ENCODE data around the gene EIF4G3. TPM values are rescaled to one million over a fixed set of nuclear protein-coding genes. Genes with fewer than 3 reads are reported as not detected.

Gene EIF4G3
- total and polyA plus RNA-seq, 10 of the 15 experiments (the other 5 are each of a cell fraction or from before 2014, with no cell fraction given) = 7.4 to 45.1 (median 29.1) TPM

DNA sequence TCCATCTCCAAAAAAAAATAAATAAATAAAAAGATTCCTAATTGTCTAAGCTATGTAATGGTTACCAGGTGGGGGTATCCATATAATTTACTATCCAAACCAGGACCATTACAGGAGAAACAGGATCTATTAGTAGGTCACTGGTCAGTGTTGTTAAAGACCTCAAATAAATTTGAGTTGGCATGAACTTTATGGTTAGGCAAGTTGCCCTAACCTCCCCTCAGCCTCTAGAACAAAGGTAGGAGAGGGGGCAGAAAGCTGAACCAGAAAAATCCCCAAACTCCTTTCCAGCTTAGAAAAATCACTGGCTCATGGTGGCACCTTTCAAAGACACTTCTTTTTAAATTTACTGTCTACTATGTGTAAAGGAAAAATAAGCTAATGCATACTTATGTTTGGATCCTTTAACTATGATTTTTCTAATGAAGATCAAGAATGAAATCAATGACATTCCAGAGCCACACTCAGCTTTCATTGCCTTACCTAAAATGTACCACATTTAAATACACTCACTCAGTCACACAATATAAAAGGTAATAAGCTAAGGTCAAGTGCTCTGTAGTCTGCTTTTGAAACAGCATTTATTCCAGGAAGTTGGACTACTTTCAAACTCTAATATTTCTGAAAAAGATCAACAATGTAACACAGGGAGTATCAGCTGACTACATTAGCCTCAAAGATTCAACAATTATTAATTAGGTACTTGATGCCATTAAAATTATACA is 13.8 kb downstream of the EIF4G3 start:
- intact Hi-C loops (cut with micrococcal nuclease; ENCODE audit: unreplicated experiment) (no loop called here), in situ Hi-C loops (cut with MboI) (no loop called here)
- Histone ChIP-seq H3K27me3 (replicated peaks in 1 of 2; ENCODE audit: control insufficient read depth in 2 of 2, insufficient read depth in 2 of 2, low read length in 1 of 2) (no peaks in the 10 kb centered on the region), H3K4me3 (no peak overlapping the region), H3K36me3 (ENCODE audit: control insufficient read depth in 2 of 2, insufficient read depth in 2 of 2, low read length in 1 of 2) (peaks cover 1 to 4% of the 10 kb centered on the region in 2 experiments; a peak in 2 of 4 replicates), H3K79me2 (ENCODE audit: control insufficient read depth, insufficient read depth, low read length) (peaks cover 23% of the 10 kb centered on the region), H3K9me3 (replicated peaks; ENCODE audit: control insufficient read depth, insufficient read depth, low read length) (no peaks in the 10 kb centered on the region), H3K4me2 (ENCODE audit: control insufficient read depth, insufficient read depth) (no peak overlapping the region), H3K27ac (ENCODE audit: control insufficient read depth, insufficient read depth) (no peak overlapping the region), H3K9ac (ENCODE audit: control insufficient read depth, insufficient read depth, low read length) (no peak overlapping the region), H4K20me1 (ENCODE audit: control insufficient read depth, insufficient read depth) (no peaks in the 10 kb centered on the region), H2AFZ (ENCODE audit: control insufficient read depth, low read depth, low read length) (no peak overlapping the region), H3K4me1 (ENCODE audit: control insufficient read depth, insufficient read depth, low read length) (no peaks in the 10 kb centered on the region)
- CTCF ChIA-PET = interaction anchor here (0.7 to 1.8 kb wide), 3 partner anchors 11 to 32 kb away, joined by 3 to 10 read pairs (median 3); no protein-coding TSS in a partner anchor
- no peak for TF ChIP-seq SRF (IDR thresholded peaks at IDR 0.05; ENCODE audit: low read depth in 2 of 2, low read length in 2 of 2)
- DNase-seq (ENCODE audit: low read depth, low spot score) = no peak
- POLR2A ChIA-PET = interaction anchor here (1.0 kb wide), 1 partner anchor 9 kb away, joined by 5 read pairs; no protein-coding TSS in a partner anchor
- BruUV-seq (replicated peaks) = no TSS peak
- ATAC-seq = no peak
- RAD21 ChIA-PET (ENCODE audit: unreplicated experiment) = interaction anchor here (0.8 kb wide), 1 partner anchor 32 kb away, joined by 3 read pairs; no protein-coding TSS in a partner anchor
- SMC1A ChIA-PET (ENCODE audit: uncharacterized antibody, unreplicated experiment) = interaction anchor here (0.6 to 1.2 kb wide), 5 partner anchors 11 to 180 kb away, joined by 3 to 4 read pairs (median 3); no protein-coding TSS in a partner anchor
- no peak for FAIRE-seq

DNA sequence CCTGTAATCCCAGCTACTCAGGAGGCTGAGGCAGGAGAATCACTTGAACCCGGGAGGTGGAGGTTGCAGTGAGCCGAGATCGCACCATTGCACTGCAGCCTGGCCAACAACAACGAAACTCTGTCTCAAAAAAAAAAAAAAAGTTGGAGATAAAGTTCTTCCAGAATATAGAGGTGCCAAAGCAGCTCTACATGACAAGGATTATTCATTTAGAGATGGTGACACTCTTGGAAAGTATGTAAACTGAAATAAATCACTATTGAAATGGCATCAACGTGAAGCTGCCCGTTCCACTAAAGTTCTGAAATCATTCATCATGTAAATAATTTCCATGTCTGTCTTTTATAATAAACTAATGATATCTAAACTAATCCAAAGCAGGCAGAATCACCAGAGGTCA is 14.9 kb downstream of the EIF4G3 start:
- H3K36me3 ChIP-seq (ENCODE audit: control insufficient read depth in 2 of 2, insufficient read depth in 2 of 2, low read length in 1 of 2) = peaks cover 1 to 4% of the 10 kb centered on the region in 2 experiments; a peak in 2 of 4 replicates
- H3K4me2 ChIP-seq (ENCODE audit: control insufficient read depth, insufficient read depth) = no peak overlapping the region
- RAD21 ChIA-PET (ENCODE audit: unreplicated experiment) = interaction anchor here (0.7 kb wide), 1 partner anchor 311 kb away, joined by 3 read pairs; no protein-coding TSS in a partner anchor
- peaks cover 23% of the 10 kb centered on the region for H3K79me2 ChIP-seq (ENCODE audit: control insufficient read depth, insufficient read depth, low read length)
- 76% methylated on average over 6 of the region's 6 CpGs for WGBS (ENCODE audit: insufficient coverage, insufficient replicate concordance, low lambda C conversion rate, missing lambda C conversion rate)
- TF ChIP-seq TCF7 (IDR thresholded peaks at IDR 0.05; ENCODE audit: borderline replicate concordance) = no peak
- TF ChIP-seq RCOR1 (conservative IDR thresholded peaks at IDR 0.05; ENCODE audit: low read depth, low read length) = no peak
- TF ChIP-seq SUPT20H (IDR thresholded peaks at IDR 0.05; ENCODE audit: borderline replicate concordance, control insufficient read depth, low read depth, low read length) = no peak
- no peak for TF ChIP-seq NBN (IDR thresholded peaks at IDR 0.05)
- TF ChIP-seq EED (IDR thresholded peaks at IDR 0.05; ENCODE audit: low read depth) = no peak
- no peak for TF ChIP-seq ZNF217 (IDR thresholded peaks at IDR 0.05)
- TF ChIP-seq, protein P1, sequence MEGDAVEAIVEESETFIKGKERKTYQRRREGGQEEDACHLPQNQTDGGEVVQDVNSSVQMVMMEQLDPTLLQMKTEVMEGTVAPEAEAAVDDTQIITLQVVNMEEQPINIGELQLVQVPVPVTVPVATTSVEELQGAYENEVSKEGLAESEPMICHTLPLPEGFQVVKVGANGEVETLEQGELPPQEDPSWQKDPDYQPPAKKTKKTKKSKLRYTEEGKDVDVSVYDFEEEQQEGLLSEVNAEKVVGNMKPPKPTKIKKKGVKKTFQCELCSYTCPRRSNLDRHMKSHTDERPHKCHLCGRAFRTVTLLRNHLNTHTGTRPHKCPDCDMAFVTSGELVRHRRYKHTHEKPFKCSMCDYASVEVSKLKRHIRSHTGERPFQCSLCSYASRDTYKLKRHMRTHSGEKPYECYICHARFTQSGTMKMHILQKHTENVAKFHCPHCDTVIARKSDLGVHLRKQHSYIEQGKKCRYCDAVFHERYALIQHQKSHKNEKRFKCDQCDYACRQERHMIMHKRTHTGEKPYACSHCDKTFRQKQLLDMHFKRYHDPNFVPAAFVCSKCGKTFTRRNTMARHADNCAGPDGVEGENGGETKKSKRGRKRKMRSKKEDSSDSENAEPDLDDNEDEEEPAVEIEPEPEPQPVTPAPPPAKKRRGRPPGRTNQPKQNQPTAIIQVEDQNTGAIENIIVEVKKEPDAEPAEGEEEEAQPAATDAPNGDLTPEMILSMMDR (IDR thresholded peaks at IDR 0.05 in 2 of 3, conservative IDR thresholded peaks at IDR 0.05 in 1 of 3; ENCODE audit: control insufficient read depth in 2 of 3, extremely low read depth in 1 of 3, insufficient read depth in 1 of 3, low read depth in 3 of 3, low read length in 3 of 3) = no peak
- TF ChIP-seq EGR1 (IDR thresholded peaks at IDR 0.05; ENCODE audit: borderline replicate concordance in 1 of 2, low read depth in 2 of 2, low read length in 2 of 2) = no peak
- TF ChIP-seq HDGF (IDR thresholded peaks at IDR 0.05) = no peak
- TF ChIP-seq ZNF622 (IDR thresholded peaks at IDR 0.05) = no peak
- no peak for TF ChIP-seq TBL1XR1 (IDR thresholded peaks at IDR 0.05; ENCODE audit: low read depth, low read length)
- TF ChIP-seq, protein P2, sequence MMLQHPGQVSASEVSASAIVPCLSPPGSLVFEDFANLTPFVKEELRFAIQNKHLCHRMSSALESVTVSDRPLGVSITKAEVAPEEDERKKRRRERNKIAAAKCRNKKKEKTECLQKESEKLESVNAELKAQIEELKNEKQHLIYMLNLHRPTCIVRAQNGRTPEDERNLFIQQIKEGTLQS (IDR thresholded peaks at IDR 0.05; ENCODE audit: borderline replicate concordance, extremely low read depth, low read depth, low read length) = no peak
- TF ChIP-seq ZZZ3 (IDR thresholded peaks at IDR 0.05; ENCODE audit: control insufficient read depth, insufficient read length, low read depth) = no peak
- TF ChIP-seq SPI1 (IDR thresholded peaks at IDR 0.05; ENCODE audit: borderline replicate concordance, insufficient read depth, low read depth, low read length) = no peak
- BruUV-seq (replicated peaks) = no TSS peak
- DNase-seq (ENCODE audit: low read depth, low spot score) (no peak), FAIRE-seq (no peak), ATAC-seq (no peak)
- H2AFZ ChIP-seq (ENCODE audit: control insufficient read depth, low read depth, low read length) = no peak overlapping the region
- in situ Hi-C loops (cut with MboI) = no loop called here
- no peaks in the 10 kb centered on the region for H3K27me3 ChIP-seq (replicated peaks in 1 of 2; ENCODE audit: control insufficient read depth in 2 of 2, insufficient read depth in 2 of 2, low read length in 1 of 2)
- CTCF ChIA-PET = interaction anchor here (0.7 to 1.3 kb wide), 2 partner anchors 12 to 34 kb away, joined by 3 to 4 read pairs; no protein-coding TSS in a partner anchor
- no peaks in the 10 kb centered on the region for H3K4me1 ChIP-seq (ENCODE audit: control insufficient read depth, insufficient read depth, low read length)
- POLR2A ChIA-PET = no interaction called here
- H3K9me3 ChIP-seq (replicated peaks; ENCODE audit: control insufficient read depth, insufficient read depth, low read length) = no peaks in the 10 kb centered on the region
- intact Hi-C loops (cut with micrococcal nuclease; ENCODE audit: unreplicated experiment) = no loop called here
- H3K4me3 ChIP-seq = no peak overlapping the region
- no peaks in the 10 kb centered on the region for H4K20me1 ChIP-seq (ENCODE audit: control insufficient read depth, insufficient read depth)
- SMC1A ChIA-PET (ENCODE audit: uncharacterized antibody, unreplicated experiment) = no interaction called here
- H3K27ac ChIP-seq (ENCODE audit: control insufficient read depth, insufficient read depth) = no peak overlapping the region
- H3K9ac ChIP-seq (ENCODE audit: control insufficient read depth, insufficient read depth, low read length) = no peak overlapping the region

All from GM12878 (cell line).